H1 (cell line): Measurements from ENCODE around the gene ACTG1. TPM values are rescaled to one million over a fixed set of nuclear protein-coding genes. Genes with fewer than 3 reads are reported as not detected.
A peak's percentile ranks its signal among the peaks of the same experiment; 100 is the strongest.

Source experiments
- CTCF ChIA-PET: fragments of 300-600 bp; sonication (Branson Sonifier 250); formaldehyde crosslinking; loops from one replicate; lab custom pipeline; 2021; ENCODE audit not compliant: partially characterized antibody; lab: Charles Lee
- POLR2A ChIA-PET: fragments of 300-600 bp; sonication (Branson Sonifier 250); formaldehyde crosslinking; loops from one replicate; lab custom pipeline; 2021; ENCODE audit warnings: inconsistent platforms; ENCODE audit not compliant: partially characterized antibody; lab: Charles Lee
- DNase-seq, 2 experiments: peaks; one replicate each; pipeline versions ENCODE4 v3.0.0 to v3.0.0-alpha.2; 2010 to 2022; ENCODE audit warnings: low spot score in 2 of 2, low read depth in 1 of 2, mixed read lengths in 1 of 2
- FAIRE-seq: peaks from 2 replicates; lab custom pipeline; 2011; peaks lifted over from hg19 to GRCh38; lab: Jason Lieb, UNC
- H2AFZ ChIP-seq: 2 replicates; pipeline ENCODE4 v1.8.1; 2012; ENCODE audit warnings: low read length, inconsistent platforms
- H2AK5ac ChIP-seq: 2 replicates; pipeline ENCODE4 v1.6.1; 2013; ENCODE audit warnings: low read depth, low read length
- H2BK120ac ChIP-seq: replicated peaks from 2 replicates; pipeline ENCODE3; 2013; ENCODE audit warnings: low read depth, low read length, inconsistent platforms
- H2BK12ac ChIP-seq: 2 replicates; pipeline ENCODE4 v1.6.1; 2013; ENCODE audit warnings: low read depth, low read length
- H2BK15ac ChIP-seq: 2 replicates; pipeline ENCODE4 v1.6.1; 2013; ENCODE audit warnings: low read length
- H2BK20ac ChIP-seq: 2 replicates; pipeline ENCODE4 v1.6.1; 2013; ENCODE audit warnings: low read length
- H2BK5ac ChIP-seq: 2 replicates; pipeline ENCODE4 v1.6.1; 2013; ENCODE audit warnings: low read depth, low read length
- H3K14ac ChIP-seq: 2 replicates; pipeline ENCODE4 v1.6.1; 2013; ENCODE audit warnings: inconsistent platforms; ENCODE audit not compliant: insufficient read length
- H3K18ac ChIP-seq: 2 replicates; pipeline ENCODE4 v1.6.1; 2013; ENCODE audit warnings: low read length; ENCODE audit errors: extremely low read depth
- H3K23ac ChIP-seq: 2 replicates; pipeline ENCODE4 v1.6.1; 2013; ENCODE audit warnings: inconsistent platforms; ENCODE audit not compliant: insufficient read length
- H3K23me2 ChIP-seq: 2 replicates; pipeline ENCODE4 v1.6.1; 2013; ENCODE audit warnings: low read depth, low read length
- H3K27ac ChIP-seq: 2 replicates; pipeline ENCODE4 v1.6.1; 2011; ENCODE audit warnings: low read depth, low read length, inconsistent platforms
- H3K27me3 ChIP-seq, 4 experiments: replicated peaks in 1 of 4; 1 replicate in 1 of 4; 2 replicates in 3 of 4; pipeline versions ENCODE4 v1.6.1 to v1.8.1; 2011 to 2013; ENCODE audit warnings: low read length in 3 of 4, mild to moderate bottlenecking in 3 of 4, inconsistent platforms in 2 of 4, mixed read lengths in 2 of 4, moderate library complexity in 1 of 4; ENCODE audit not compliant: control insufficient read depth in 3 of 4, insufficient read depth in 3 of 4; ENCODE audit errors: extremely low read depth in 1 of 4
- H3K36me3 ChIP-seq, 4 experiments: 2 replicates each; pipeline versions ENCODE4 v1.6.1 to v1.8.1; 2011 to 2013; ENCODE audit warnings: mild to moderate bottlenecking in 4 of 4, low read length in 3 of 4, moderate library complexity in 2 of 4, control low read depth in 1 of 4, inconsistent platforms in 1 of 4; ENCODE audit not compliant: insufficient read depth in 4 of 4, control insufficient read depth in 2 of 4
- H3K4ac ChIP-seq: replicated peaks from 2 replicates; pipeline ENCODE3; 2013; ENCODE audit warnings: low read length, low read depth, mixed read lengths, inconsistent platforms; ENCODE audit not compliant: insufficient read length
- H3K4me1 ChIP-seq, 4 experiments: replicated peaks in 1 of 4; 1 replicate in 1 of 4; 2 replicates in 3 of 4; pipeline versions ENCODE4 v1.6.1 to v1.8.1; 2011 to 2013; ENCODE audit warnings: low read length in 3 of 4, inconsistent platforms in 2 of 4, mixed read lengths in 1 of 4; ENCODE audit not compliant: insufficient read depth in 4 of 4, control insufficient read depth in 3 of 4
- H3K4me2 ChIP-seq, 2 experiments: 2 replicates each; pipeline versions ENCODE4 v1.6.1 to v1.8.1; 2011 to 2013; ENCODE audit warnings: low read depth in 2 of 2, low read length in 2 of 2, control low read depth in 1 of 2, inconsistent platforms in 1 of 2, mild to moderate bottlenecking in 1 of 2; ENCODE audit not compliant: insufficient read depth in 1 of 2
- H3K4me3 ChIP-seq, 4 experiments: fragments of 200-600, 300-600 bp in 1 of 4; sonication (generic), shearing (Covaris generic), sonication (Bioruptor Twin) in 1 of 4; 2 replicates each; pipeline versions ENCODE4 v1.5.1 to v1.8.1; 2011 to 2016; ENCODE audit warnings: low read length in 4 of 4, low read depth in 3 of 4, control low read depth in 2 of 4, inconsistent platforms in 2 of 4, mild to moderate bottlenecking in 2 of 4, mixed read lengths in 1 of 4, moderate library complexity in 1 of 4; ENCODE audit not compliant: insufficient read depth in 2 of 4; ENCODE audit errors: extremely low read depth in 1 of 4
- H3K56ac ChIP-seq: replicated peaks from 2 replicates; pipeline ENCODE3; 2013; ENCODE audit warnings: low read depth, mild to moderate bottlenecking, mixed read lengths, low read length, inconsistent platforms; ENCODE audit not compliant: insufficient read length
- H3K79me1 ChIP-seq: 2 replicates; pipeline ENCODE4 v1.6.1; 2013; ENCODE audit warnings: low read depth, low read length, control low read depth
- H3K79me2 ChIP-seq, 2 experiments: 2 replicates each; pipeline versions ENCODE4 v1.6.1 to v1.8.1; 2012 to 2013; ENCODE audit warnings: low read length in 2 of 2, mild to moderate bottlenecking in 2 of 2, inconsistent platforms in 1 of 2; ENCODE audit not compliant: insufficient read depth in 2 of 2, control insufficient read depth in 1 of 2
- H3K9ac ChIP-seq, 4 experiments: replicated peaks in 1 of 4; 1 replicate in 1 of 4; 2 replicates in 3 of 4; pipeline versions ENCODE4 v1.6.1 to v1.8.1; 2011 to 2013; ENCODE audit warnings: low read depth in 3 of 4, low read length in 3 of 4, control low read depth in 2 of 4, mild to moderate bottlenecking in 2 of 4, moderate library complexity in 2 of 4, inconsistent platforms in 1 of 4; ENCODE audit errors: extremely low read depth in 1 of 4
- H3K9me3 ChIP-seq, 2 experiments: 2 replicates each; pipeline versions ENCODE4 v1.6.1 to v1.8.1; 2012 to 2013; ENCODE audit warnings: mild to moderate bottlenecking in 2 of 2, moderate library complexity in 2 of 2, control low read depth in 1 of 2, inconsistent platforms in 1 of 2, low read depth in 1 of 2, low read length in 1 of 2, mixed read lengths in 1 of 2; ENCODE audit not compliant: insufficient read depth in 2 of 2
- H4K20me1 ChIP-seq, 2 experiments: replicated peaks in 1 of 2; 2 replicates each; pipeline versions ENCODE3 to v1.8.1; 2011 to 2013; ENCODE audit warnings: inconsistent platforms in 2 of 2, low read length in 2 of 2, mild to moderate bottlenecking in 1 of 2; ENCODE audit not compliant: insufficient read depth in 2 of 2, control insufficient read depth in 1 of 2
- H4K5ac ChIP-seq: 2 replicates; pipeline ENCODE4 v1.6.1; 2013; ENCODE audit warnings: low read length, low read depth, mixed read lengths, inconsistent platforms; ENCODE audit not compliant: insufficient read length
- H4K8ac ChIP-seq: 2 replicates; pipeline ENCODE4 v1.8.0; 2013; ENCODE audit warnings: mild to moderate bottlenecking, moderate library complexity, low read length, inconsistent platforms; ENCODE audit not compliant: insufficient read depth; ENCODE audit errors: extremely low read depth
- H4K91ac ChIP-seq: replicated peaks from 2 replicates; pipeline ENCODE3; 2013; ENCODE audit warnings: low read length, mixed read lengths, inconsistent platforms; ENCODE audit not compliant: insufficient read length
- GTF2F1 ChIP-seq: IDR thresholded peaks from 2 replicates; pipeline ENCODE4 v1.6.1; 2012; ENCODE audit warnings: low read depth, low read length, improper control_type of control experiment, borderline replicate concordance
- NRF1 ChIP-seq: IDR thresholded peaks from 2 replicates; pipeline ENCODE4 v1.6.1; 2011; ENCODE audit warnings: mild to moderate bottlenecking, low read depth, low read length, improper control_type of control experiment
- SUZ12 ChIP-seq: fragments of 200-600 bp; sonication (generic); IDR thresholded peaks from 2 replicates; pipeline ENCODE4 v1.6.1; 2012; ENCODE audit warnings: mild to moderate bottlenecking, inconsistent platforms, low read length, moderate library complexity, mixed read lengths
- WGBS, 2 experiments: shearing (Covaris generic) in 1 of 2; methylation state at CpG; one replicate each; pipeline versions ENCODE4 v1.1.6 to v1.1.7; 2013 to 2015; ENCODE audit warnings: low lambda C conversion rate in 2 of 2, mixed read lengths in 2 of 2, inconsistent platforms in 1 of 2, low coverage in 1 of 2, missing lambda C conversion rate in 1 of 2; ENCODE audit not compliant: insufficient replicate concordance in 2 of 2, insufficient coverage in 1 of 2, insufficient read length in 1 of 2; ENCODE audit errors: extremely low coverage in 1 of 2, missing lambda C conversion rate in 1 of 2; 5-methylcytosine and 5-hydroxymethylcytosine counted together
- polyA plus RNA-seq, 7 experiments: library from polyadenylated mRNA; depleted of rRNA in 3 of 7; stranded (reverse) in 5 of 7; unstranded in 2 of 7; fragments of >200 nt in 5 of 7; fragments of 200-250 nt in 2 of 7; gene quantifications; 1 replicate in 5 of 7; 2 replicates in 1 of 7; 4 replicates in 1 of 7; pipeline versions ENCODE4 v1.2.1 to v1.2.3, GENCODE V29; 2011 to 2013; ENCODE audit warnings: missing spikeins in 2 of 7, mixed read lengths in 2 of 7
- total RNA-seq: library from RNA; stranded (reverse); fragmentation: NEBNext Ultra II Directional; extraction: Animal tissue kit (Norgen Biotek cat#: 25700); gene quantifications from 2 replicates; pipeline ENCODE4 v1.2.1, GENCODE V29; 2021

The ACTG1 gene
- total and polyA plus RNA-seq, 2 of the 8 experiments (the other 6 are each of a cell fraction or from before 2014, with no cell fraction given) = 3,535 to 5,010 TPM

DNA sequence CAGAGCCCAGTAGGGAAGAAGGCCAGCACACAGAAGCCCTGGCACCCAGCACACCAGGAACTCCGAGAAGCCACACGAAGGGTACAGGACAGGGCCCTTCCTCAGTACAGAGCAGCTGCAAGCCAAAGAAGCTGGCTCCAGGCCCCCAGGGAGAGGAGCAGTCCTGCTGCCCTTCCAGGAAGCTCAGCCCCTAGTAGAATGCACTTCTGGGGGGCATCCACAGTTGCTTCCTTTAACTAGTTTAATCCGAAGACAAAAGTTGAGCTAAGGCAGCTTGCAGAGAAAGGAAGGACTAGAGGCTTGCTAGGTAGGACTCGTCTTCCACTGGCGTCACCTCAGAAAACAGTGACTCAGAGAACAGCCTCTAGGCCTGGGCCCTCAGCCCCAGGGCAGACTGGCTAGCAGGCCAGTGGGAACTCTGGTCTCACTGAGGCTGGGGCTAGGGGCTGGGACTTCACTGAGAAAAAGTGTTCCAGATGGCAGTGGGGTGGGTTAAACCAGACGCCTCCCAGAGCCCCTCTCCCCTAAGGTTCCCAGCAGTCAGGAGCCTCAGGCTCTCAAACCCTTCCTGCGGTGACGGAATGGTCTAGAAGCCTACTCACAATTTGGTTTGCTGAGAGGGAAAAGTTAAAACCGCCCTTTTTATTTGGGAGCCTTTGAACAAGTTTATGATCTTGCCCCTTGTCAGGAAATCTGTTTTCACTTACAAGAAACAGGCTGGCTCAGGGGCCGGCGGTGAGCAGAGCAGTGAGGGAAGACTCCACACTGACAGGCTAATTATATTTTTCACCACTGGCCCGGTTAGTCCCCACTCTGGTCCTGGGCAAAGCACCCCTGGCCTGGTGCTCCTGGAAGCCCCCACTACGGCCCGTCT lies 41.4 kb downstream of the ACTG1 start:
- Histone ChIP-seq H3K79me1 (no peaks in the 10 kb centered on the region), H2BK12ac (no peak overlapping the region), H2AFZ (no peak overlapping the region), H3K4me1 (peaks cover 0 to 3% (median 0%) of the 10 kb centered on the region in 4 experiments; a peak in 2 of 7 replicates), H3K4me2 (no peak overlapping the region), H2BK20ac (no peak overlapping the region), H3K14ac (no peak overlapping the region), H3K4ac (no peak overlapping the region), H4K5ac (no peak overlapping the region), H2BK120ac (no peak overlapping the region), H3K23me2 (no peaks in the 10 kb centered on the region), H3K36me3 (no peaks in the 10 kb centered on the region), H3K18ac (no peak overlapping the region), H3K23ac (no peak overlapping the region), H3K56ac (no peak overlapping the region), H4K20me1 (peaks cover 0 to 2% of the 10 kb centered on the region in 2 experiments), H2BK15ac (no peak overlapping the region), H3K4me3 (no peak overlapping the region), H3K9ac (no peak overlapping the region), H2BK5ac (no peak overlapping the region), H2AK5ac (no peak overlapping the region), H4K91ac (no peak overlapping the region), H3K27ac (no peak overlapping the region), H3K27me3 (peaks cover 0 to 4% (median 0%) of the 10 kb centered on the region in 4 experiments; a peak in 1 of 7 replicates), H3K79me2 (no peaks in the 10 kb centered on the region), H3K9me3 (no peaks in the 10 kb centered on the region; a peak in 1 of 4 replicates), H4K8ac (peak overlapping the region; percentile 82; the same call in 1 of the 2 replicates)
- CTCF ChIA-PET = interaction anchor here (1.2 to 1.3 kb wide), 2 partner anchors 10 to 49 kb away, joined by 3 read pairs; no protein-coding TSS in a partner anchor
- POLR2A ChIA-PET = no interaction called here
- TF ChIP-seq GTF2F1 = no peak
- 0 out of 2 replicates have a peak, but pooled peaks have one; percentile 27 for TF ChIP-seq SUZ12
- TF ChIP-seq NRF1 = no peak
- FAIRE-seq (no peak), DNase-seq (no peak)
- 89% methylated on average over 14 of the region's 14 CpGs; no CpG with 5 or more reads in 1 of the 2 experiments for WGBS, 2 experiments
